Measurements from ENCODE around the gene JAG1.

JAG1 gene

GRCh38 chr20:10626896-10627295 lies 46.9 kb downstream of the JAG1 start:
- no peak for TF ChIP-seq EZH2phosphoT487 (conservative IDR thresholded peaks at IDR 0.05; ENCODE audit: low read length)
- TF ChIP-seq CTCF (IDR thresholded peaks at IDR 0.05; ENCODE audit: insufficient read depth, low read length, poor library complexity, severe bottlenecking) = no peak

GRCh38 chr20:10625641-10626040 lies 48.2 kb downstream of the JAG1 start:
- no peaks in the 10 kb centered on the region for H4K20me1 ChIP-seq (ENCODE audit: low read depth, low read length)
- no peaks in the 10 kb centered on the region for H3K27me3 ChIP-seq (ENCODE audit: low read length)
- H2AFZ ChIP-seq (ENCODE audit: low read depth, low read length, severe bottlenecking) = no peak overlapping the region
- no peak overlapping the region for H3K9ac ChIP-seq (ENCODE audit: low read length)
- H3K4me2 ChIP-seq (ENCODE audit: low read depth, low read length, poor library complexity, severe bottlenecking) = no peak overlapping the region
- TF ChIP-seq EZH2phosphoT487 (conservative IDR thresholded peaks at IDR 0.05; ENCODE audit: low read length) = no peak
- no peak for TF ChIP-seq CTCF (IDR thresholded peaks at IDR 0.05; ENCODE audit: insufficient read depth, low read length, poor library complexity, severe bottlenecking)
- H3K4me3 ChIP-seq (ENCODE audit: insufficient read depth, low read length, poor library complexity, severe bottlenecking) = no peak overlapping the region
- H3K36me3 ChIP-seq (ENCODE audit: low read length) = no peaks in the 10 kb centered on the region
- H3F3A ChIP-seq (ENCODE audit: insufficient read depth) = no peaks in the 10 kb centered on the region
- no peaks in the 10 kb centered on the region for H3K9me2 ChIP-seq (replicated peaks; ENCODE audit: insufficient read depth, low read length)
- no peak overlapping the region for H3K27ac ChIP-seq (ENCODE audit: low read depth, low read length)
- H3K9me3 ChIP-seq (ENCODE audit: insufficient read depth, low read length) = no peaks in the 10 kb centered on the region
- H3K79me2 ChIP-seq (ENCODE audit: insufficient read depth, low read length) = no peaks in the 10 kb centered on the region

More at GRCh38 chr20:10626896-10627295, 46.9 kb downstream of the JAG1 start:
- H3K4me2 ChIP-seq (ENCODE audit: low read depth, low read length, poor library complexity, severe bottlenecking) = no peak overlapping the region
- H2AFZ ChIP-seq (ENCODE audit: low read depth, low read length, severe bottlenecking) = no peak overlapping the region
- no peaks in the 10 kb centered on the region for H3K79me2 ChIP-seq (ENCODE audit: insufficient read depth, low read length)
- no peaks in the 10 kb centered on the region for H3K9me2 ChIP-seq (replicated peaks; ENCODE audit: insufficient read depth, low read length)
- H4K20me1 ChIP-seq (ENCODE audit: low read depth, low read length) = no peaks in the 10 kb centered on the region
- H3K27ac ChIP-seq (ENCODE audit: low read depth, low read length) = no peak overlapping the region
- no peaks in the 10 kb centered on the region for H3K27me3 ChIP-seq (ENCODE audit: low read length)
- H3F3A ChIP-seq (ENCODE audit: insufficient read depth) = no peaks in the 10 kb centered on the region
- H3K9me3 ChIP-seq (ENCODE audit: insufficient read depth, low read length) = no peaks in the 10 kb centered on the region
- no peak overlapping the region for H3K9ac ChIP-seq (ENCODE audit: low read length)
- no peaks in the 10 kb centered on the region for H3K36me3 ChIP-seq (ENCODE audit: low read length)
- no peak overlapping the region for H3K4me3 ChIP-seq (ENCODE audit: insufficient read depth, low read length, poor library complexity, severe bottlenecking)

- no peak overlapping the region for H3K9ac ChIP-seq (ENCODE audit: low read length)
- no peak overlapping the region for H3K4me3 ChIP-seq (ENCODE audit: insufficient read depth, low read length, poor library complexity, severe bottlenecking)
- H2AFZ ChIP-seq (ENCODE audit: low read depth, low read length, severe bottlenecking) = no peak overlapping the region
- no peaks in the 10 kb centered on the region for H3K27me3 ChIP-seq (ENCODE audit: low read length)
- no peak overlapping the region for H3K27ac ChIP-seq (ENCODE audit: low read depth, low read length)
- H3K4me2 ChIP-seq (ENCODE audit: low read depth, low read length, poor library complexity, severe bottlenecking) = no peak overlapping the region
- no peaks in the 10 kb centered on the region for H3K9me3 ChIP-seq (ENCODE audit: insufficient read depth, low read length)
- no peaks in the 10 kb centered on the region for H3K79me2 ChIP-seq (ENCODE audit: insufficient read depth, low read length)
- H3K9me2 ChIP-seq (replicated peaks; ENCODE audit: insufficient read depth, low read length) = no peaks in the 10 kb centered on the region
- no peak for TF ChIP-seq CTCF (IDR thresholded peaks at IDR 0.05; ENCODE audit: insufficient read depth, low read length, poor library complexity, severe bottlenecking)
- TF ChIP-seq EZH2phosphoT487 (conservative IDR thresholded peaks at IDR 0.05; ENCODE audit: low read length) = no peak
- H3K36me3 ChIP-seq (ENCODE audit: low read length) = no peaks in the 10 kb centered on the region
- H3F3A ChIP-seq (ENCODE audit: insufficient read depth) = no peaks in the 10 kb centered on the region
- H4K20me1 ChIP-seq (ENCODE audit: low read depth, low read length) = no peaks in the 10 kb centered on the region
Observed at GRCh38 chr20:10622657-10623418, 51.0 kb downstream of the JAG1 start.

Data from SU-DHL-6 (cell line).